HEK293 (cell line): ENCODE data around the gene CPNE5.

Experiments used
- CTCF ChIA-PET: fragments of 350-600 bp; formaldehyde crosslinking; extraction: SDS; loops from one replicate; lab custom pipeline; 2021; ENCODE audit warnings: antibody characterized with exemption; lab: Yijun Ruan, JAX
- POLR2A ChIA-PET: fragments of 300-600 bp; formaldehyde crosslinking; extraction: SDS; loops from one replicate; lab custom pipeline; 2020; ENCODE audit warnings: antibody characterized with exemption, inconsistent platforms; lab: Yijun Ruan, JAX
- H3K27ac ChIP-seq: fragments of 200-500 bp; sonication (Bioruptor generic); 2 replicates; pipeline ENCODE4 v1.5.1; 2014; ENCODE audit warnings: low read depth, low read length, control low read depth, inconsistent platforms; ENCODE audit errors: extremely low read depth
- H3K36me3 ChIP-seq, 2 experiments: fragments of 200-500 bp in 1 of 2; sonication (Bioruptor generic) in 1 of 2; 1 replicate in 1 of 2; 2 replicates in 1 of 2; pipeline ENCODE4 v1.5.1; 2014 to 2017; ENCODE audit warnings: inconsistent platforms in 2 of 2, low read length in 2 of 2; ENCODE audit not compliant: control insufficient read depth in 2 of 2, insufficient read depth in 1 of 2
- H3K4me1 ChIP-seq: fragments of 200-500 bp; sonication (Bioruptor generic); 2 replicates; pipeline ENCODE4 v1.5.1; 2014; ENCODE audit warnings: mild to moderate bottlenecking, low read length, inconsistent platforms; ENCODE audit not compliant: control insufficient read depth, insufficient read depth
- H3K4me3 ChIP-seq: 2 replicates; pipeline ENCODE4 v1.5.1; 2011; ENCODE audit warnings: low read depth, mild to moderate bottlenecking, control low read depth, low read length, moderate library complexity
- H3K9me3 ChIP-seq: fragments of 200-500 bp; sonication (Bioruptor generic); 2 replicates; pipeline ENCODE4 v1.5.1; 2014; ENCODE audit warnings: low read depth, low read length, inconsistent platforms; ENCODE audit not compliant: control insufficient read depth, insufficient read depth
- BCL11B ChIP-seq: fragments of 450-650 bp; formaldehyde crosslinking; IDR thresholded peaks from 2 replicates; pipeline ENCODE4 v1.5.1; 2016; ENCODE audit warnings: low read depth, missing biosample characterization, missing genetic modification characterization
- EGR2 ChIP-seq: fragments of 450-650 bp; formaldehyde crosslinking; IDR thresholded peaks from 2 replicates; pipeline ENCODE4 v1.5.1; 2016; ENCODE audit warnings: low read depth, missing biosample characterization, missing genetic modification characterization
- FEZF1 ChIP-seq: fragments of 450-650 bp; formaldehyde crosslinking; IDR thresholded peaks from 2 replicates; pipeline ENCODE4 v1.5.1; 2016; ENCODE audit warnings: missing biosample characterization, missing genetic modification characterization
- KLF9 ChIP-seq: fragments of 450-650 bp; formaldehyde crosslinking; IDR thresholded peaks from 2 replicates; pipeline ENCODE4 v1.5.1; 2016; ENCODE audit warnings: missing biosample characterization, missing genetic modification characterization, low read depth
- PATZ1 ChIP-seq: fragments of 450-650 bp; formaldehyde crosslinking; IDR thresholded peaks from 2 replicates; pipeline ENCODE4 v1.5.1; 2016; ENCODE audit warnings: missing biosample characterization, missing genetic modification characterization
- ZBTB21 ChIP-seq: fragments of 450-650 bp; formaldehyde crosslinking; IDR thresholded peaks from 2 replicates; pipeline ENCODE4 v1.5.1; 2017; ENCODE audit warnings: missing biosample characterization, missing genetic modification characterization
- ZBTB26 ChIP-seq: fragments of 450-650 bp; formaldehyde crosslinking; optimal IDR thresholded peaks from 2 replicates; pipeline ENCODE3; 2016; ENCODE audit warnings: missing biosample characterization, mild to moderate bottlenecking, missing genetic modification characterization
- ZBTB8A ChIP-seq: fragments of 450-650 bp; formaldehyde crosslinking; IDR thresholded peaks from 2 replicates; pipeline ENCODE4 v1.5.1; 2016; ENCODE audit warnings: missing biosample characterization, missing genetic modification characterization
- ZNF148 ChIP-seq: fragments of 450-650 bp; formaldehyde crosslinking; IDR thresholded peaks from 2 replicates; pipeline ENCODE4 v1.5.0; 2017; ENCODE audit warnings: missing biosample characterization, missing genetic modification characterization, borderline replicate concordance
- ZNF18 ChIP-seq: fragments of 450-650 bp; formaldehyde crosslinking; IDR thresholded peaks from 2 replicates; pipeline ENCODE4 v1.5.1; 2016; ENCODE audit warnings: missing biosample characterization, missing genetic modification characterization
- ZNF354C ChIP-seq: fragments of 450-650 bp; formaldehyde crosslinking; IDR thresholded peaks from 2 replicates; pipeline ENCODE4 v1.5.1; 2016; ENCODE audit warnings: missing biosample characterization, missing genetic modification characterization, low read depth, borderline replicate concordance
- ZNF366 ChIP-seq: fragments of 450-650 bp; formaldehyde crosslinking; conservative IDR thresholded peaks from 2 replicates; pipeline ENCODE4 v1.5.1; 2016; ENCODE audit warnings: missing biosample characterization, missing genetic modification characterization
- ZNF394 ChIP-seq: fragments of 450-650 bp; formaldehyde crosslinking; IDR thresholded peaks from 2 replicates; pipeline ENCODE4 v1.5.1; 2016; ENCODE audit warnings: missing biosample characterization, missing genetic modification characterization, mild to moderate bottlenecking, moderate library complexity, borderline replicate concordance
- ZNF571 ChIP-seq: fragments of 450-650 bp; formaldehyde crosslinking; IDR thresholded peaks from 2 replicates; pipeline ENCODE4 v1.5.0; 2017; ENCODE audit warnings: missing biosample characterization, missing genetic modification characterization
- ZNF747 ChIP-seq: fragments of 450-650 bp; formaldehyde crosslinking; IDR thresholded peaks from 2 replicates; pipeline ENCODE4 v1.5.1; 2016; ENCODE audit warnings: missing biosample characterization, missing genetic modification characterization
- ZNF785 ChIP-seq: fragments of 450-650 bp; formaldehyde crosslinking; IDR thresholded peaks from 2 replicates; pipeline ENCODE4 v1.5.1; 2016; ENCODE audit warnings: missing biosample characterization, missing genetic modification characterization
- ZSCAN23 ChIP-seq: fragments of 450-650 bp; formaldehyde crosslinking; IDR thresholded peaks from 2 replicates; pipeline ENCODE4 v1.5.1; 2016; ENCODE audit warnings: missing biosample characterization, missing genetic modification characterization

The CPNE5 gene

GRCh38 chr6:36838896-36839748 lies at the start of gene CPNE5 (continued):
- TF ChIP-seq ZBTB26 (tag by site-specific recombination) (no peak), ZNF571 (tag by site-specific recombination) (no peak), BCL11B (no peak), FEZF1 (tag by site-specific recombination) (no peak), PATZ1 (tag by site-specific recombination) (peak; percentile 66), ZSCAN23 (tag by site-specific recombination) (no peak), ZNF354C (tag by site-specific recombination) (no peak), EGR2 (peak; percentile 93), ZBTB8A (tag by site-specific recombination) (peak; percentile 54; the same call in 1 of the 2 replicates), KLF9 (tag by site-specific recombination) (peak; percentile 58), ZNF366 (tag by site-specific recombination) (0 out of 2 replicates have a peak, but pooled peaks have one; percentile 17), ZNF18 (tag by site-specific recombination) (no peak), ZNF747 (tag by site-specific recombination) (no peak), ZBTB21 (tag by site-specific recombination) (no peak), ZNF785 (tag by site-specific recombination) (no peak)

GRCh38 chr6:36888115-36888643 lies 48.9 kb upstream of the CPNE5 start:
- Histone ChIP-seq H3K4me3 (no peak overlapping the region), H3K9me3 (no peaks in the 10 kb centered on the region), H3K36me3 (no peaks in the 10 kb centered on the region), H3K27ac (no peak overlapping the region), H3K4me1 (peaks cover 3% of the 10 kb centered on the region; the same call in 1 of the 2 replicates)
- CTCF ChIA-PET = interaction anchor here (0.7 to 2.6 kb wide), 3 partner anchors 88 to 274 kb away, joined by 3 to 16 read pairs (median 4); no protein-coding TSS in a partner anchor
- TF ChIP-seq ZNF394 (tag by site-specific recombination) = peak; percentile 43; the same call in 1 of the 2 replicates
- TF ChIP-seq ZNF148 (tag by site-specific recombination) = no peak
- POLR2A ChIA-PET = interaction anchor here (1.8 kb wide), 1 partner anchor 14 kb away, joined by 8 read pairs; the partner anchor contains the start of gene PPIL1
